AG09319 (cell line): Measurements from ENCODE around the gene DPP10.

Experiments used
- DNase-seq: peaks from one replicate; pipeline ENCODE4 v3.0.0-alpha.2; 2010; ENCODE audit warnings: low read depth; ENCODE audit errors: extremely low read depth
- CTCF ChIP-seq: IDR thresholded peaks from 2 replicates; pipeline ENCODE4 v1.5.1; 2011; ENCODE audit warnings: low read depth, mild to moderate bottlenecking, inconsistent platforms, low read length, moderate library complexity

Gene DPP10

DNA sequence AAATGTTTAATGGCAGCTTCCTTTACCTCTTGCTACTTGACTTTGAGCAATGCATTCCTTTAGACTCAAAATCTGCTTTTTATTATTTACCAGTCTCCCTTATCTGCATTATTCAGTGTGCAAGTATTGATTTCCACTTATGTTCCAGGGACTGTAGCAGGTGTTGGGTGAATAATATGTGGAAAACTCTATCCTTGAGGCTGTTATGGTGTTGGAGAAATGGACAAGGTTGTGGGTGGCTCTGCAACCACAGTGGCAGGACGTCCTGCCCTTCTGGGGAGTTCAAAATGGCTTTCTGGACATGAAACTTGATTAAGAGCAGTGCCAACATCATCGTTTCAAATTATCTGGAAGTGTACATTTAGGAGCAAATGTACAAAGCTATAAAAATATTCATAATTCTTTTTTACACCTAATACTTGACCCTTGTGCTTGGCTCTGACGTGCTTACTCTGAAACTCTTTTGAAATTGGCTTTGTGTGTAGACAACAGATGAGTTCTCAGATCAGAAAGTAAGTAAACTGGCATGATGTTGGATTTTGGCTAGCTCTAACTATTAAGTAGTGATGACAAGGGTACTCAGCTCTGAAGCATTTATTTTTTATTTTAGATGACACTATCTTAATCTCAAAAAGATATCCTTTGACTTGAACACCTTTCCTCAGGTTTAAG, 766.2 kb downstream of the DPP10 start:
- TF ChIP-seq CTCF = no peak
- no peak for DNase-seq

DNA sequence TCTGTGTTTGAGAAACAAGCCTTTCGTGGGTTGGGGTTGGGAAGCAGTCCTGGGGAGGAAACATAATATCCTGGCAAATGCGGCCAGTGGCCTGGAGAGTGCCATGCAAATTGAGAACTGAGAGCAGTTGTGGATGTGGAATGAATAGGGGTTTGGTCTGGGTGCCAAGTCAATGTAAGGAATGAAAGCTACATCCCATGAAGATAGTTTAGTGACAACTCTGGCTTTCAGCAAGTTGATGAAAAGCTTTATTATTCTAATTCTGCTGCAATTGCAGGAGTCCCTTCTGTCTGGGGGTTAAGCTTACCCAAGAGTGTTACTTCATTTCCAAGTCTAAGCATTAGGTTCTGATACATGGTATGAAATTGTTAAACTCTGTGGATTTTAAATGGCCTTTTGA, 771.6 kb downstream of the DPP10 start:
- TF ChIP-seq CTCF = no peak
- DNase-seq = no peak

GRCh38 chr2:115219296-115219695, 776.9 kb downstream of the DPP10 start:
- no peak for TF ChIP-seq CTCF
- no peak for DNase-seq

DNA sequence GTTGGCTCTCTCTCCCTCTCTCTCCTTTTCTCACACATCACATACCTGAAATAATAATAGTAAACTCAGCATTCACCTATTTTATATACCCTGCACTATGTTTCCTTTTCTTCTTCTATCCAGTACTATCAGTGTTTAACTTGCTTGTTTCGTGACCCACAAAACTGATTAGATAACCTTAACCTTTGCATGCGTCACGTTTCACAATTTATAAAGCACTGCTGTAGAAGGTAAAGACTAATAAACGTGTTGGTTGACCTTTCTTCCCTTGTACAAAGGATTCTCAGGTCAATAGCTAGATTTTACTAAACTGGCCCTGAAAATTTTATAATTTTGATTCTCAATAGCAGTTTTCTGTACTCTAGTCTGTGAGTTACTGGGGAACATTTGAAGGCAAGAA, 791.7 kb downstream of the DPP10 start:
- no peak for DNase-seq
- TF ChIP-seq CTCF = no peak

DNA sequence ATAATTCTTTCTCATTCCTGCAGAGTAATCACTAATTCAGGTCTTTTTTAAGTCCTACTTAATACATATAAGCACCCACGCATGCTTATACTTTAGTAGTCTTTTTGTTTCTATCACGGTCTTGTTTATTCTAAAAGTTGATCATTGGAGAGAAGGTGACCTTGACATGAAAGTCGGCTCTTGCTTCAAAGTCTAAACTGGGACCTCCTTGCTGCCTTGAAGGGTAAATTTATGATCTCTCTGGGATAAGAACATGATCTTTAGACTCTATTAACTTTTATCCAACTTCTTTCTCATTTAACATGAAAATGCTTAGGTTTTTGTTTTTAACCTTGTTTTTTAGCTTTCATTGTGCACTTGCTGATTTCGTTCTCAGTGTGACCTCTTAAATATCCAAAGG, 792.3 kb downstream of the DPP10 start:
- no peak for TF ChIP-seq CTCF
- no peak for DNase-seq

GRCh38 chr2:115248066-115248465, 805.6 kb downstream of the DPP10 start:
- DNase-seq = no peak
- TF ChIP-seq CTCF = no peak

DNA sequence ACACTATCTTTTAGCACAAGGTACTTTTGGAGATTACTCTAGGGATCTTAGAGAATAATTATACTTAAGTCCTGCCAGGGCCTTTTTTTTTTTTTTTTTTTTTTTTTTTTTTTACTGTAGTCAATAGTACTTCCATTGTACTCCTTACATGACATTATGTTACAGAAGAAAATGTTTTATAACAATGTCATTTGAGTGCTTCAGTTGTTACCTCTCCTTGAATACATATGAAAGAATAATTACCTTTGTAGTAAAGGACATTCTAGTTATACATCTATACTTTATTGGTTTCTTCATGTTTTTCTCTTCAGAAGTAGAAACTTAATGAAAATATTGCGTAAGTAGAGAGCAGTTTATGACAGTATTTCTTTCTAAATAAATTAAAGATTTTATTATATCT, 834.9 kb downstream of the DPP10 start:
- TF ChIP-seq CTCF = no peak
- DNase-seq = no peak
